Right lobe of liver (tissue), 4 donors: Measurements from ENCODE around the gene PARP14.
"Not testable (repeated sequence)": the region's sequence is repeated elsewhere in the genome, so short reads cannot be mapped to it uniquely, and the experiment has no call there.

Experiments
- POLR2A ChIP-seq: fragments of 450-650 bp; IDR thresholded peaks from one replicate; pipeline ENCODE4 v1.6.1; 2017; ENCODE audit warnings: antibody characterized with exemption, mild to moderate bottlenecking
- TF ChIP-seq, protein P1 (sequence below), 4 donors: fragments of 200-600 bp in 3 of 4; fragments of 450-650 bp in 1 of 4; IDR thresholded peaks; one replicate each; pipeline versions ENCODE4 v1.5.1 to v1.8.0; 2016 to 2022; ENCODE audit warnings: antibody characterized with exemption in 4 of 4, mild to moderate bottlenecking in 2 of 4
- donor health status: DM: no; HTN: no; CAD: no.
- donor health status: DM: no; HTN: no; CAD: no.
- donor health status: DM: no; HTN: yes; CAD: no.

DNA sequence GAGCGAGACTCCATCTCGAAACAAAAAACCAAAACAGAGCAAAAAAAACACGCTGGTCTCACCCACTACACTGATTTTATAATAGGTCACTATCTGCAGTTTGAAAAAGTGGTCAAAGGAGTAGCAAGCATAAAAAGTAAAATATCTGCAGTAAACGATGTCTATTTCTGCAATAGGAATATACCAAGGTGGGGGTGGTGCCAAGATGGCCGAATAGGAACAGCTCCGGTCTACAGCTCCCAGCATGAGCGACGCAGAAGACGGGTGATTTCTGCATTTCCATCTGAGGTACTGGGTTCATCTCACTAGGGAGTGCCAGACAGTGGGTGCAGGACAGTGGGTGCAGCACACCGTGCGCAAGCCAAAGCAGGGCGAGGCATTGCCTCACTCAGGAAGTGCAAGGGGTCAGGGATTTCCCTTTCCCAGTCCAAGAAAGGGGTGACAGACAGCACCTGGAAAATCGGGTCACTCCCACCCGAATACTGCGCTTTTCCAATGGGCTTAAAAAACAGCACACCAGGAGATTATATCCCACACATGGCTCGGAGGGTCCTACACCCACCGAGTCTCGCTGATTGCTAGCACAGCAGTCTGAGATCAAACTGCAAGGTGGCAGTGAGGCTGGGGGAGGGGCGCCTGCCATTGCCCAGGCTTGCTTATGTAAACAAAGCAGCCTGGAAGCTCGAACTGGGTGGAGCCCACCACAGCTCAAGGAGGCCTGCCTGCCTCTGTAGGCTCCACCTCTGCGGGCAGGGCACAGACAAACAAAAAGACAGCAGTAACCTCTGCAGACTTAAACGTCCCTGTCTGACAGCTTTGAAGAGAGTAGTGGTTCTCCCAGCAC, 52.3 kb downstream of the PARP14 start:
- TF ChIP-seq, protein P1, sequence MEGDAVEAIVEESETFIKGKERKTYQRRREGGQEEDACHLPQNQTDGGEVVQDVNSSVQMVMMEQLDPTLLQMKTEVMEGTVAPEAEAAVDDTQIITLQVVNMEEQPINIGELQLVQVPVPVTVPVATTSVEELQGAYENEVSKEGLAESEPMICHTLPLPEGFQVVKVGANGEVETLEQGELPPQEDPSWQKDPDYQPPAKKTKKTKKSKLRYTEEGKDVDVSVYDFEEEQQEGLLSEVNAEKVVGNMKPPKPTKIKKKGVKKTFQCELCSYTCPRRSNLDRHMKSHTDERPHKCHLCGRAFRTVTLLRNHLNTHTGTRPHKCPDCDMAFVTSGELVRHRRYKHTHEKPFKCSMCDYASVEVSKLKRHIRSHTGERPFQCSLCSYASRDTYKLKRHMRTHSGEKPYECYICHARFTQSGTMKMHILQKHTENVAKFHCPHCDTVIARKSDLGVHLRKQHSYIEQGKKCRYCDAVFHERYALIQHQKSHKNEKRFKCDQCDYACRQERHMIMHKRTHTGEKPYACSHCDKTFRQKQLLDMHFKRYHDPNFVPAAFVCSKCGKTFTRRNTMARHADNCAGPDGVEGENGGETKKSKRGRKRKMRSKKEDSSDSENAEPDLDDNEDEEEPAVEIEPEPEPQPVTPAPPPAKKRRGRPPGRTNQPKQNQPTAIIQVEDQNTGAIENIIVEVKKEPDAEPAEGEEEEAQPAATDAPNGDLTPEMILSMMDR (IDR thresholded peaks at IDR 0.05): not testable (repeated sequence)
- not testable (repeated sequence) for TF ChIP-seq POLR2A
